Astrocyte of the spinal cord (primary cell): ENCODE results near the gene STXBP3.
A peak's percentile ranks its signal among the peaks of the same experiment; 100 is the strongest.

Experiments
- DNase-seq: peaks from one replicate; pipeline ENCODE4 v3.0.0; 2011; ENCODE audit warnings: low read depth, low spot score
- H3K4me3 ChIP-seq: 2 replicates; pipeline ENCODE4 v1.5.1; 2011; ENCODE audit warnings: low read depth, mild to moderate bottlenecking, low read length, moderate library complexity
- CTCF ChIP-seq: IDR thresholded peaks from 2 replicates; pipeline ENCODE4 v1.5.1; 2012; ENCODE audit warnings: low read depth, mild to moderate bottlenecking, low read length, inconsistent platforms
- in situ Hi-C: cut with HindIII; loops from 2 replicates; pipeline ENCODE4 v1.10.0; 2017; ENCODE audit warnings: low sequenced_read_pairs

Gene STXBP3

GRCh38 chr1:108732398-108732797, 14.1 kb upstream of the STXBP3 start:
- H3K4me3 ChIP-seq, result no peak overlapping the region
- in situ Hi-C loops, result no loop called here
- DNase-seq, result no peak
- no peak for TF ChIP-seq CTCF

GRCh38 chr1:108734171-108734865, 12.2 kb upstream of the STXBP3 start:
- in situ Hi-C loops, result no loop called here
- no peak overlapping the region for H3K4me3 ChIP-seq
- TF ChIP-seq CTCF, result no peak
- no peak for DNase-seq

DNA sequence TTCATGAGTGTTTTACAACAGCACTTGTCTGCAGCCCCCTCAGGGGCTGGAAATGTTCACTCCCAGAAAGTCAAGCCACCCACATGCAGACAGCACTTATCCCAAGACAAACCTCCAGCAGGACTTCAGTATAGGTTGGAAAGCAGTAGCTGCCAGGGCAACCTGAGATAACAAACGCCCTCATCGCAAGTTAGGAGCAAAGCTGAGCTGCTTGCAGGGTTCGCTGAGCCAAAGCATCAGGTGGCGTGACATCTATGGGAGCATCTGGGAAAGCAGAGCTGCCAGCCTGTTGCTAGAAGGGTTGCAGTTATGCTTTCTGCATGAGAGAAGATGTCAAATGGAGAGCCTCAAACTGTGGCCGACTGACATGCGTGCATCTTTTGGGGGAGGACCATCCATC, 4.2 kb upstream of the STXBP3 start:
- no peak for DNase-seq
- no peak for TF ChIP-seq CTCF
- no peak overlapping the region for H3K4me3 ChIP-seq
- in situ Hi-C loops, result no loop called here

GRCh38 chr1:108745980-108746381, 493 bp upstream of the STXBP3 start:
- in situ Hi-C loops, result no loop called here
- no peak for TF ChIP-seq CTCF
- no peak overlapping the region for H3K4me3 ChIP-seq
- DNase-seq, result no peak

DNA sequence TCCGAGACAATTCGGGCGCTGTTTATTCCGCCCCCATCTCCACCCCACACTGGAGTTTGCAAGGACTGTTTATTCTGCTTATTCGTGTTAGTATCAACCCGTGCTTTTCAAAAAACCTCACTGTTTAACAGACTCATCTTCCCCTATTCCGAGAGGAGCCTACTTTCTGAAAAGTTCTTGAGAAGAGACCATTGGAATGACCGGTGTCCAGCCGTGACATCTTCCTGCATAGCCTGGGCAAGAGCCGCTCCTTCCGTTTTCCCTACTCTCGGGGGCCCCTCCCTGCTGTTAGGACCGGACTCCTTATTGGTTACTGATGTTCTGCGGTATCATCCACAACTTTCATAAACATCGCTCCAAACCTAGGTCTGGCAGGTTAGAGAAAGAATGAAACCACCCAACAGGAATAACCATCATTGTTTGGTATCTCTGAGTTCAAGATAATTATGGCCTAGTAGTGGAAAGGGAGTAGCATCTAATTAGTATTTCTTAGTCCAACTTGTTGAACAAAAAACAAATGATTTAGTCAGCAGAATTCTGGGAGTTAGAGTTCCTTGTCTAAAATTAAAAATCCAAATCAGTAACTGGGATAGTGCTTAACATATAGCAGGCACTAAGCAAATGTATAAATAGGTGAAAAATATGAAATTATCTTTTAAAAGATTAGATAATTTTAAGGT, 837 bp downstream of the STXBP3 start:
- TF ChIP-seq CTCF, result no peak
- peak; percentile 89 for DNase-seq
- in situ Hi-C loops, result no loop called here
- peak overlapping the region; percentile 92 for H3K4me3 ChIP-seq

- H3K4me3 ChIP-seq, result peak overlapping the region; percentile 92
- DNase-seq, result no peak
- no peak for TF ChIP-seq CTCF
- in situ Hi-C loops, result no loop called here
Observed at GRCh38 chr1:108747898-108748297, 1.4 kb downstream of the STXBP3 start.
